NCI-H2196 (cell line): ENCODE measurements around the gene AMPD3.

ENCODE experiments used
- DNase-seq: peaks from one replicate; lab custom pipeline; 2025; ENCODE audit not compliant: unreplicated experiment; lab: John Stamatoyannopoulos, UW

Gene AMPD3

DNA sequence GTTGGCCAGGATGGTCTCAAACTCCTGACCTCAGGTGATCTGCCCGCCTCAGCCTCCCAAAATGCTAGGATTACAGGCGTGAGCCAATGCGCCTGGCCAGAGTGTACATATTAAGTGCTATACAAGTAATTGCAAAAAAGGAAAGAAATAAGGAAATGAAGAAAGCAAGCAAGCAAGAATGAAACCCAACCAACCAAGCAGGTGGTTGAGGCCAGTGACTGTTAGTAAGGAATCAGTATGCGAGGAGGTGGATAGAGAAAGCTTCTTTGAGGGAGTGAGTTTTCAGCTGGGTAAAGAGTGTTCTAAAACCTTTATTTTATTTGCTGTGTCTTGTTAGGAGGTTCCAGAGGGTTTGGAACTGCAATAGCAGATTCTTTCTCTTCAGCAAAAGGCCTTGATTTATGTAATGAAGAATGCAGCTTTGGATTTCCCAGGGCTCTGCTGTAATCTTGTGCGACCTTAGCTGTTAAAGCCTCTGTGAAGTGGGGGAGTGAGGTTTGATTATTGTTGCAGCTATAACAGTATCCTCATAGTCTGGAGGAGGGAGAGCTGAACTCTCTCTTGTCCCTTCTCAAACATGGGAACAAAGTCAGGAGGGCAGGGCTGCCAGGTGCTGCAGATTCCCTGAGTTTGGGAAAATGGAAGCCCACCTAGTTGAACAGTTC, 5.7 kb downstream of the AMPD3 start:
- DNase-seq: no peak

DNA sequence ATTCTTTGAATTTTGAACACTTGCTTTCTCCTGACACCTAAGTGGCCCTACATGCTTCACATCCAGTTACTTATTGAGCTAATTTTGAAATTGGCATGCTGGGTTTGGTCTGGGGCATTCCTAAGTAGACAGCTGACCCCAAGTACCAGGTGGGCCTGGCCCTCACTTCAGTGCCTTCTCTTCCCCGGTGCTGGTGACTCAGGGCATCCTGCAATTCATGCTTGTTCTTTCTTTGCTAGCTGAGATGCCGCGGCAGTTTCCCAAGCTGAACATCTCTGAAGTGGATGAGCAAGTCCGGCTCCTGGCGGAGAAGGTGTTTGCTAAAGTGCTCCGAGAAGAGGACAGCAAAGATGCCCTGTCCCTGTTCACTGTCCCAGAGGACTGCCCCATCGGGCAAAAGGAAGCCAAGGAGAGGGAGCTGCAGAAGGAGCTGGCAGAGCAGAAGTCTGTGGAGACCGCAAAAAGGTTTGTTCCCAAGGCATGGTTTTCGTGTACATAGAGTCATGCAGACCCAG, 6.3 kb downstream of the AMPD3 start:
- no peak for DNase-seq

DNA sequence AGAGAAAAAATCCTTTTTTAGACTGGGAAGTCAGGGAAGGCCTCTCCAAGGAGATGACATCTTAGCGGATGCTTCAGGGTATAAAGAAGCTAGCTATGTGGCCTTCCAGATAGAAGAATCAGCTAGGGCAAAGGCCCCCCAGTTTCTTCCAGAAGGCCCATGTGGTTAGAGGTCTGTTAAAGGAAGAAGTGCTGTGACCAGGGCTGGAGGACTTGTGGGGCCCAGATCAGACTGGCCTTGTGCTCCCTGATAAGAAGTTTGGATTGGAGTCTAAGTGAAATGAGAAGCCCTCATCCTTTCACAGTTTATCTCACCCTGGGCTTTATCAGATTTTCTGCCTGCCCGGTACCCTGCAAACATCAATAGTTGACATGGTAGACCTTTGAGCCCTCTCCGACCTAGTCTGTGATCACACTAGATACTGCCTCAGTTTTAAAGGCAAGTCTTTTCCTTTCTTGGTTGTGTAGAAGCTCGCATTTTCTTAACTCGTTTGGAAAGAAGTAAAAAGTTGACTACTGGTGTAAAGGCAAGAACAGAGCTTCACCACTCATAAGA, 7.8 kb downstream of the AMPD3 start:
- DNase-seq: no peak

DNA sequence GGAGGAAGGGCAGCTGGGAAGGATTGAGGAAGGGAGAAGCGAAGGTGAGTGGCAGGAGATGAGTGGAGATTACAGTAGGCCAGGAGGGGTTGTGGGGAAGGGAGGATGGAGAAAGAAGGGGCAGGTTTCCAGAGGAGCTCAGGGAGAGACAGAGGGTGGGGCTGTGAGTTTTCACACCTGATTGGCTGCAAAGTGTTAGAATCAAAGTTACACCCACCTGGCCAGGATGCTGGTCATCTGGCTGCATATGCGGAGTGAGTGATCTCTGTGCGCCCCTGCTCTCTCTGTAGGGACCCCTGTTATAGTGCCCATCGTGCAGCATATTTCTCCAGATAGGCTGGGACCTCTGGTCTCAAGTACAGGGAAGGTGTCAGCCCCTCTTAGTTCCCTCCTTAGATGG, 18.3 kb downstream of the AMPD3 start:
- no peak for DNase-seq

DNA sequence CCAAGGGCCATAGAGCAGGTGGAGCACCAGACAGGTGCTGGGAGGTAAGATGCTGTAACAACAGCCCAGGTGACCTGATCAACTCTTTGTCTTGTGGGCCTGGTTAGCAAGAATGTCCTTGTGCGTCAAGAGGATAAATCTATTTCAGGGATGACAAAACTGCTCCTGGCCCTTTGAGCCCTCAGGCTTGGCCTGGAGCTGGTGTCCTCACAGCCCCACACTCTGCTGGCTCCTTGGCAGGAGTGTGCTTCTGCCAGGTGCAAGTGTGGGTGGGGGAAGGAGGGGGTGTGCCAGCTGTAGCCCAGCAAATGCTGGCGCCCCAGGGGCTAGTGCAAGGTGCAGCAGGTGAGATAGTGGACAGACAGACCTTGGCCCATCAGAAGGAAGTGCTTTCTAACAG, 19.5 kb downstream of the AMPD3 start:
- peak; percentile 49 for DNase-seq

DNA sequence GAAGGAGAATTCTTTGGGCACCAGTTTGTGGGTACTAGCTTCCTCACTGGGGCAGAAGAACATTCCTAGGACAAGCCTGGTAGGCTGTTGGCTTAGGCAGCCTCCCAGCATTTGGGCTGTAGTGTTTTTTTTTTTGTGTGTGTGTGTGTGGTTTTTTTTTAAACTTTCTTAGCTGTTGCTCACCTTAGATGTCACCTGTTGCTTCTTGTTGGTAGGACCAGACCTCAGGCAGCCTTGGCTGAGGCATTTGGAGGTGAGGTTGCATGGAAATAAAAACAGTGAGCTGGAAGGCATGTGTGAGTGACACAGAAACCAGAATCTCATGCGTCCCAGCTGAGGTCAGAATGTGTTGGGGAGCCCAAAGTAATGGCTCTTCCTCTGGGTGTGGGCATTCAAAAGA, 21.3 kb downstream of the AMPD3 start:
- DNase-seq: no peak

DNA sequence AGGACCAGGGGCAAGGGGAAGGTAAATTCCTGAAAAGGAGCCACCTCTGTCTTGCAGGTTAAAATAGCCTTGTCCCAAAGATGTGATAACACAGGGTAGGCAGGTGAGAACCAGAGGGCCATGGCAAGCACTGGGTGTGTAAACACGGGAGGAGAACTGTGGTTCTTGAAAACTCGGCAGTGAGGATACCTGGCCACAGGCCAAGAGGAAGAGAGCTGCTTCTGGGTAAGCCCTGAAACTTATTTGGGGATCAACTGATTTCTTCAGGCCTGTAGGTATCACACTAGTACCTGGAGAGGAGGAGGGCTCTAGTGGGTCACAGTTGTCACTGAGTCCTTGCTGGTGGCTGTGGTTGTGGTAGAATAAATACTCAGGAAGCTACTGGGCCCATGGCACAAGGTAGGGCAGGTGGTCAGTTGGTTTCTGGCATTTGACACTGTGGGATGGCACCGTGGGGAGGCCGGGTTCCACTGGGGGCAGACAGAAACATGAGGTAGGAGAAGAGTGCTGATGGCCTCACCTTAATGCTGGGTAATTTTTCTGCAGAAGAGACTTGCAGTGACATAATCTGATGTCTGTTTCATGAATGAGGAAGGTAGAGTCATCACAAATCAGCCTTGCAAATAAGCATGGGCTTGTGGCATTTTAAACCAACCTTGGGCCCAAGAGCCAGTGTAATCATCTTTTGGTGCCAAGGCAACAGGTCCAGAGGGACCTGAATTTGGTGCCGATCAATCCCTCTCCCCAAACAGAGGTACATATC, 22.0 kb downstream of the AMPD3 start:
- DNase-seq: no peak

DNA sequence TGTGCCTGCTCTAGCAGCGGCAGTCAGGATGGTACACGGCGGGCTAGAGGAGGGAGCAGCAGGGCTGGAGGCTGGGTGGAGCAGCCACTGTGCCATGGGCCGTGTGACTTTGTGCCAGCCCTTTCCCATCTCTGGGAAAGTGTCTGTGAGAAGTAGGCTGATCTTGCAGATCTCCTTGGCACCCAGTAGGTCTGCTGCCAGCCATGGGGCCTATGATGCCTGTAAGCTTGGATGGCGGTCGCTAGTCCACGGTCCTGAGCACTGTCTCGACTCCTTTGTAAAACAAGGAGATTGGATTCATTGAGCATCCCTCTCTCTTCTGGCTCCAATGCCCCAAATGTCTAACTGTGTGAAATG, 22.6 kb downstream of the AMPD3 start:
- no peak for DNase-seq

DNA sequence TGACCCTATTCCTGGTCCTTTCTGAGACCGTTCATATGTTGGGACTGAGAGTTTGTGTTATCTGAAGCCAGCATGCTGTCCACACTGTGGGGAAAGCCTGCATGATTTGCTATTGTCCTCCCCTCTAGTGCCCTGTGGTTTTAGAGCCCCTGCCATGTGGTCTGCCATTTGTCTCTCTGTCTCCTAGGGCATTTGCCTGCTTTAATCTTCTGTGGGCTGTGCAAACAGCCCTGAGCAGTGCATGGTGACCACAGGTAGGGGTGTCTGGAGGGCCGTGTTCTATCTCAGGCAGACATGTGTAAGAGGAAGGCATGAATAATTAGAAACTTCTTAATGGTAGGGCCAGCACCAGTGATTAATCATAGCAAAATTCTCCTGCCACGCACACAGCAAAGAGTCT, 23.0 kb downstream of the AMPD3 start:
- no peak for DNase-seq

DNA sequence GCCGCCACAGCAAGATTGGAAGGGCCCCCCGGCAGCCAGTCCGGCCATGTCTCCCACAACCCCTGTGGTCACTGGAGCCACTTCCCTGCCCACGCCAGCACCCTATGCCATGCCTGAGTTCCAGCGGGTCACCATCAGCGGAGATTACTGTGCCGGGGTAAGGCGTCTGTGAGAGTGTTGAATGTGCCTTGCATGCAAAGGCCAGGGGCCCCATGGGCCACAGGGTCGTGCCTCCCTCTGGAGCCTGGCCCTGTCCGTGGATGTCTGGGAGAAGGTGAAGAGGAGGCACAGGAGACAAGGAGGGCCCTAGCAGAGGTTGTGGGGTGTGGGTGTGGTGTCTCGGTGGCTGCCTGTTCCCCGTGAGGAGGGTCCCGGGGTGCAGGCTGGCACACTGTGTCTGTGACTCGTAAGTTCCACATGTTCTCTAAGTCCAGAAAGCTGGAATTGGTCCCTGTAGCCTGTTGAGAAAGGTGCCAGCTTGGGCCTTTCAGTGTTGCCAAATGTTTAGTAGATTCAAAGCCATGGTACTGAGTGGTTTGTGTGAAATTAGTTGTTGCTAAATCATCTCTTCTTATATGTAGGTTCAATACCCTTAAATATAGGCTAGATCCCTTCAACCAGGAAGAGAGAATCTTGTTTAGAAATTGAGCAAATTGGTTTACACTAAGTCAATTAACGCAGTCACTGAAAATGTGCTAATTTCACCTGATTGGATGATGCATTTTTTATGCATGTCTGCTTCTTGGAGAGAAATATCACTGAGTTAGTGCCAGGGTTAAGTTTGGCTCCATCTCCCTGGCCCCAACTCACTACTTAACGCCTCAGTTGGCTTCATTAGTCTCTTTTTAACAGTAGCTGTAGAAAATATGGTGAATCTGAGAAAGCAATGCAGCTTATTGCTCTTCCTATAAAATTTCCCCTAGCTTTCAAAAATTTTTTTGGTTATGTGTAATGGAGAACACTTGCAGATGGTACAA, 23.8 kb downstream of the AMPD3 start:
- DNase-seq: no peak

DNA sequence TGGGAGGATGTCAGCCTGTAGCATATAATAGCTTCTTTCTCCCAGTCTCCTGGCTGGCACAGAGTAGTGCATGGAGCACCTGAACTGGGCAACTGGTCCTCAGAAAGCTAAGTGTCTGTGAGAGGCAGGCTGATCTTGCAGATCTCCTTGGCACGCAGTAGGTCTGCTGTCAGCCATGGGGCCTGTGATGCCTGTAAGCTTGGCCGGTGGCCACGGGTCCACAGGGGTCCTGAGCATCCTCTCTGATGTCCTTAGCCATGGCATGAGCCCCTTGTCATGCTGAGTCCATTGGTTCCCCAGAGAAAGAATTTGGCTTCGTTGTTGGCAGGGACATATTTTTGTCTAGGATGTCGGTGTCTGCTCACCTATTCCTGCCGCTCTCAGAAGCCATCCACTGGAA, 25.0 kb downstream of the AMPD3 start:
- no peak for DNase-seq

DNA sequence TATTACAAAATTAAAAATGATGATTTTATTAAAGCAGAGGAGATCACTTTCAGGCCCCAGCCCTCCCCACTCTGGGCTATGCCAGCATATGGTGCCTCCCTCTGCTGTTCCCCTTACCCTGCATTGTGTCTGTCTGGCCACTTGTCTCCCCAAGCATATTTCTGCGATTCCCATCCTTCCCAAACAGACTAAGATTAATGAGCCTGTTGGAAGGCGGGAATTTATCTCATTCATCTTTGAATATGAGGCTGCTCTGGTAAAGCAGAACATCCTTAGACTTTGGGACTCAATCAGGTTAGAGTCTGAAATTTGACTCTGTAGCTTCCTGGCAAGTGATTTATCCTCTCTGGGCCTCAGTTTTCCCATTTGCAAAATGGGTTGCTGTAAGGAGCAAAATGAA, 25.7 kb downstream of the AMPD3 start:
- DNase-seq: no peak

DNA sequence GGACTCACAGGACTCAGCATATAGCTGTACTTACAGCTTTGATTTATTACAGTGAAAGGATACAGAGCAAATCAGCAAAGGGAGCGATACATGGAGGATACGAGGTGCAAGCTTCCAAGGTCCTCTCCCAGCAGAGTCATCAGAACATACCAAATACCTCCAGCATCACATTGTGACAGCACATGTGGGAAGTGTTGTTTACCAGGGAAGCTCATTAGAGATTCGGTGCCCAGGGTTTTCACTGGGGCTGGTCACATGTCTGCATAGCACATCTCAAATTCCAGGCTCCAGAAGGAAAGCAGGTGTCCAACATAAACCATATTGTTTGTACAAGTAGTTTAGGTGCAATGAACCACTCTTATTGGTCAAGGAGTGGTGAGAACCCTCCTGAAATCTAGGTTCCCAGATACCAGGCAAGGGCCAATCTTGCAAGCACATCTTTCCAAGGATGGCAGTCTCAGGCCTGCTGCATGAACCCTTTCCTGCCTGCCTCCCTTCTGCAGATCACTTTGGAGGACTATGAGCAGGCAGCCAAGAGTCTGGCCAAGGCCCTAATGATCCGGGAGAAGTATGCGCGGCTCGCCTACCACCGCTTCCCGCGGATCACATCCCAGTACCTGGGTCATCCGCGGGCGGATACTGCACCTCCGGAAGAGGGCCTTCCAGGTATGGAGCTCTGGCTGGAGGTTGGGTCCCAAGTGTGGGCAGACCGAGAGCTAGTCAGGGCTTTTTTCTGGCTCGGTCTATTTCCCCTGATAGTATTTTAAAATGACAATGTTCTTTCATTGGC, 26.7 kb downstream of the AMPD3 start:
- DNase-seq: peak; percentile 35

DNA sequence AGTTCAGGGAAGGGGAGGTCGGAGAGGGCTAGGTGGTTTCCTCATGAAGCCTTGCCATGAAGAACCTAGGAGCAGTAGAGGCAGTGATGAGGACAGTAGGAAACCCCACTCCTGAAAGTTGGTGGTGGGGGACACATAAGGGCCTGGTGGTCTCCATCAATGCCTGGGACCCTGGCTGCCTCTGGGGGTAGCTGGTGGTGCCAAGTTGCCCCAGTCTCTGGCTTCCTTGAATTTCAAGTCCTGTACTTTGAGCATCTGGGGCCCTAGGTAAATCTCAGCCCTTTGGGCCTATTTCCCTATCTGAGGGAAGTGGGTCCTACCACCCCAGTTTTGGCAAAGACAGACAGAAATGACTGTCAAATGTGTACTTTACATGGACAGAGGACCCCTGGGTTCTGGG, 28.1 kb downstream of the AMPD3 start:
- no peak for DNase-seq

DNA sequence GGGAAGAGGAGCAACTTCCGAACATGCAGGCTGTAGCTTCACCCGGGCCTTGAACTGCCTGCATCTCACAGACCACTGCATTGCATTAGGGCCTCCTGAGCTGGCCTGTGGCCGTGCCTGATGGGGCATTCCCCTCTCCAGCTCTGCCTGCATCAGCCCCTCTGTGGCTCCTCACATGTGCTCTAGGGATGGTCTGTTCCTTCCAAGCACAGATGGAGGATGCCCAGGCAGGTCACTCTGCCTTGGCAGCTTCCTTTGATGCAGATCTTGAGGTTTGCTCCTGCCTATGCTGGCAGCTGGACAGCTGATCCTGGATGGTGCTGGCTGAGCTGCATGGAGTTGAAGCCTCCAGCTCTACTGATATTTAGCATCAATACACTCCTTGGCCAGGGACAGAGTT, 28.5 kb downstream of the AMPD3 start:
- no peak for DNase-seq

DNA sequence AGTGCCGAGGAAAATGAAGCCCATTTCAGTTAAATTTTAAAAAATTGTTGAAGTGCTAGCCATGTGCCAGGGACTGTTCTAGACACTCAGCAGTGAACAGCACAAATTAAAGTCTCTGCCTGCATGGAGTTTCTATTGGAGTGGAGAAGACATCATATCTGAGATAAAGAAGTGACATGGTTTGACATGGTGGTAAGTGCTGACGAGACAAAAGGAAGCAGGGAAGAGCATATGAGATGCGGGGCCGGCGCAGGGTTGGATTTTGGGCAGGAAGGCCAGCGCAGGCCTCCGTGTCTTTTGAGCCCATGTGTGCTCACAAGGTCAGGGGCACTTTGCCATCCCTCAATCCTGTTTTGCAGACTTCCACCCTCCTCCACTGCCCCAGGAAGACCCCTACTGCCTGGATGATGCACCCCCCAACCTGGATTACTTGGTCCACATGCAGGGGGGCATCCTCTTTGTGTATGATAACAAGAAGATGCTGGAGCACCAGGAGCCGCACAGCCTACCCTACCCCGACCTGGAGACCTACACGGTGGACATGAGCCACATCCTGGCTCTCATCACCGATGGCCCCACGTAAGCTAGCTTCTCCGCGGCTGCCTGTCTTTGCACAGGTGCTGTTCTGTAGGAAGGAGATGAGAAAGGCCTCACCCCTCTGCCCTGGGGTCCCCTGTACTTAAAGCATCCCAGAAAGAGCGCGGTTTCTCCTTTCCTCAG, 29.6 kb downstream of the AMPD3 start:
- no peak for DNase-seq

DNA sequence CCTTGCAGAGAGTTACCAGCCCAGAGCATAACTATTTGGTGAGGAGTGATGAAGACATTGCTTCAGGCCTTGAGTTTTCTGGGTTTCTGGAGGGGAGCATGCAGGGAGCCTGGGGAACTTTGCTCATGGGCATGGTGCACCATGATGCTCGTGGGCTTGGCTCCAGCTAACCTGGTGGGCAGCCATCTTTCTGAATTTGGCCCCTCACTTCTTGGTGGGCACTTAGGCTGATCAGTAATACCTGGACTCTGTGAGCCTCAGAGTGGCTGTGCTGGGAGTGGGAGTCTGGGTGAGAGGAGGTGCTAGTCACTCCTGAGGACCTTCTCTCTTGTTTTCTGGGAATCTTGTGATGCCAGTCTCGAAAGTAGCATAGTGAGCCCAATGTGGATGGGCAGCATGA, 30.6 kb downstream of the AMPD3 start:
- DNase-seq: no peak

DNA sequence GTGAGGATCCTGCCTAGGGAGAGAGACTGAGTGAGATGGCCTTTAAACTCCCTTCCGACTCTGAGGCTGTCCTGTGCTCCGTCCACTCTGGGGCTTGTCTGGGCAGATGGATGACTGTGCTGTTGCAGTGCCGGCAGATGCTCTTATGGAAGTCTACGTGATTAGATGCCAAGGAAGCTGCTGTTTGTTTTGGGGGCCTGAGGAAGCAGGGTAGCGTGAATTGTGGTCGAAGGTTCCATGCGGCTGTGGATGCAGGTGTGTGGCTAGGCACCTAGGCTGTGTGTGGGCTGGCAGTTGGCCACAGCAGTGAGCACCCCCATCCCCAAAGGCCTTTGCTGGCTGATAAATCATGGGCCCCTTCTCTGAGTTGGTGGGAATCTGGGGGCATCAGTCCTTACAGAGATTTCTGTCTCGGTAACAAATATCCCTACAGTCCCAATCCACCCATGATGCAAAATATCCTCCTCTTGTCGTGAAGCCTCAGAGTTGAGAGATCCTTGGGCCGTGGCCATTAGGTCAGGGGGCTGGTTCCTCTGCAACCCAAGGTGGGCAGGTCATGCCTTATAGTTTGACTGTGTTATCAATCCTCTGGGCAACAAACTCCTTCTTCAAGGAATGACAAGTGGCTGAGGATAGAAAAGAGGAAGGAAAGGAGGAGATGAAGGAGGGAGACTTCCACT, 31.2 kb downstream of the AMPD3 start:
- no peak for DNase-seq

DNA sequence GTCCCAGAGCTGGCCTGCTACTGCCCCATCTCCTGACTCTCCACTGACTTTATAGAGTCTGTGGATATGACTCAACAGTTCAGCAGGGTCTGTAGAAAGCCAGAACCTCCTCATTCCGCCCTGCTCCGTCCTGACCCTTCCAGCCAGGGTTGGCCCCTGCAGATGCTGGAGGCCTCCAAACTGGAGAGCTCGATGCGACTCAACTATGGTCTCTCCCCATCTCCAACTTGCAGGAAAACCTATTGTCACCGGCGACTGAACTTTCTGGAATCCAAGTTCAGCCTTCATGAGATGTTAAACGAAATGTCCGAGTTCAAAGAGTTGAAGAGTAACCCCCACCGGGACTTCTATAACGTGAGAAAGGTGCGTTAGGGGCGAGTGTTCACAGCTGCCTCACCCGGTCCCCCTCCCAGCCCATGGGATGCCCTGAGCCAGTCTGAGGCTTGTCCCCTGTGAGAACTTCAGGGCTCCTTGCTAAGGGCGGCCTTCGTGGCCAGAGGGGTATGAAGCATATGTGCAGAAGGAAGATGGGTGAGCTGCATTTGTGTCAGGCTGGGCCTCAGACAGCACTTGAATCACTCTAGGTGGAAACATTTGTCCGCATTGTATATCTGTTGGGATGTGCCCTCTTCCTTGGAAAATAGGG, 32.1 kb downstream of the AMPD3 start:
- no peak for DNase-seq
